ENCODE data around the gene DNAJC27. TPM values are rescaled to one million over a fixed set of nuclear protein-coding genes. Genes with fewer than 3 reads are reported as not detected.

Gene DNAJC27
- total and polyA plus RNA-seq, 9 of the 15 experiments (the other 6 are each of a cell fraction or from before 2014, with no cell fraction given), result 0.53 to 5.9 (median 3.0) TPM

DNA sequence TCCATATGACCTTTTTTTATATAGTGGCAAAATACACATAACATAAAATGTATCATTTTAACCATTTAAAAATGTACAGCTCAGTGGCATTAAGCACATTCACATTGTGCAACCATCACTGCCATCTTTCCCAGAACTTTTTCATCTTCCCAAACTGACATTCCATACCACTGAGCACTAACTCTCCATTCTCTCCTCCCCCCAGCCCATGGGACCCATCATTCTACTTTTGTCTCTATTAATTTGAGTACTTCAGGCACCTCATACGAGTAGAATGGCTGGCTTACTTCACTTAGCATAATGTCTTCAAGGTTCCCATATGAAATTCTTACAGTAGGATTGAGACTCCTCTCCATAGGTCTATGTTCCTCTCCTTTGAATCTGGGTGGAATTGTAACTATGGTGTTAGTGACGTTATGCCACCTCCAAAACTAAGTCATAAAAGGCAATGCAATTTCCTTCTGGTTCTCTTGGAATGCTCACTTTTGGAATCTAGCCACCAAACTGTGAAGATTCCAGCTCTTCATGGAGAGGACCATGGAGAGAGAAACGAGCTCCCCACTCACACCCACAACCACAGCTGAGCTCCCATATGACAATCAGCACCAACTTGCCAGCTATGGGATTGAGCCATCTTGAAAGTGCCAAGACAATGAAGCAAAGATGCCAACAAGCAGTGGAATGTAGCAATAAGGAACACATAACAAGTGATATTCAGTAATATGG, 9.8 kb upstream of the DNAJC27 start:
- Histone ChIP-seq H3K27ac (ENCODE audit: extremely low read depth, low read depth, low read length) (no peak overlapping the region), H3K4me1 (replicated peaks in 1 of 2; ENCODE audit: control insufficient read depth in 2 of 2, insufficient read depth in 2 of 2, low read length in 2 of 2) (no peaks in the 10 kb centered on the region), H2AFZ (ENCODE audit: low read depth, low read length) (no peak overlapping the region), H3K4me3 (no peak overlapping the region), H3K4me2 (ENCODE audit: insufficient read depth, low read length) (no peak overlapping the region), H3K9ac (ENCODE audit: insufficient read depth in 1 of 2, low read depth in 2 of 2, low read length in 2 of 2) (no peak overlapping the region), H3K9me3 (replicated peaks; ENCODE audit: control insufficient read depth, insufficient read depth, low read depth, low read length) (no peaks in the 10 kb centered on the region), H3K36me3 (ENCODE audit: control insufficient read depth, insufficient read depth, low read length) (no peaks in the 10 kb centered on the region), H4K20me1 (replicated peaks; ENCODE audit: control insufficient read depth, insufficient read depth, low read length) (no peaks in the 10 kb centered on the region), H3K79me2 (ENCODE audit: control insufficient read depth, insufficient read depth, low read length) (no peaks in the 10 kb centered on the region), H3K9me1 (ENCODE audit: control insufficient read depth, insufficient read depth, low read length) (no peaks in the 10 kb centered on the region), H3K27me3 (ENCODE audit: control insufficient read depth in 2 of 2, insufficient read depth in 2 of 2, low read length in 2 of 2) (peaks cover 14 to 16% of the 10 kb centered on the region in 2 experiments)
- ChIA-PET POLR2A (no interaction called here), CTCF (ENCODE audit: low intra/inter-chr PET ratio) (no interaction called here)
- 0% methylated on average over 3 of the region's 3 CpGs for WGBS (ENCODE audit: insufficient coverage, low coverage, missing lambda C conversion rate)
- ATAC-seq (no peak), FAIRE-seq (no peak), DNase-seq (ENCODE audit: extremely low read depth in 1 of 4, low spot score in 3 of 4) (no peak)
- no TSS peak for BruUV-seq (replicated peaks)
- in situ Hi-C loops (cut with MboI), result no loop called here
- intact Hi-C loops (cut with micrococcal nuclease), result no loop called here
- TF ChIP-seq FOXM1 (IDR thresholded peaks at IDR 0.05; ENCODE audit: low read depth), result no peak
- TF ChIP-seq FOXM1 (CRISPR knock-in tag; IDR thresholded peaks at IDR 0.05; ENCODE audit: low read depth), result no peak
- no peak for TF ChIP-seq RBBP5 (IDR thresholded peaks at IDR 0.05; ENCODE audit: borderline replicate concordance, insufficient read depth, low read length, poor library complexity, severe bottlenecking)
- no peak for TF ChIP-seq ZNF324 (CRISPR knock-in tag; IDR thresholded peaks at IDR 0.05)
- TF ChIP-seq ZNF3 (CRISPR knock-in tag; IDR thresholded peaks at IDR 0.05), result no peak
- TF ChIP-seq UBTF (IDR thresholded peaks at IDR 0.05; ENCODE audit: borderline replicate concordance in 1 of 2, low read depth in 2 of 2, low read length in 2 of 2), result no peak
- TF ChIP-seq ZNF639 (CRISPR knock-in tag; conservative IDR thresholded peaks at IDR 0.05 in 1 of 2, IDR thresholded peaks at IDR 0.05 in 1 of 2), result no peak
- TF ChIP-seq ZNF23 (CRISPR knock-in tag; IDR thresholded peaks at IDR 0.05), result no peak
- no peak for TF ChIP-seq FOXJ3 (CRISPR knock-in tag; IDR thresholded peaks at IDR 0.05)
- TF ChIP-seq, protein P1, sequence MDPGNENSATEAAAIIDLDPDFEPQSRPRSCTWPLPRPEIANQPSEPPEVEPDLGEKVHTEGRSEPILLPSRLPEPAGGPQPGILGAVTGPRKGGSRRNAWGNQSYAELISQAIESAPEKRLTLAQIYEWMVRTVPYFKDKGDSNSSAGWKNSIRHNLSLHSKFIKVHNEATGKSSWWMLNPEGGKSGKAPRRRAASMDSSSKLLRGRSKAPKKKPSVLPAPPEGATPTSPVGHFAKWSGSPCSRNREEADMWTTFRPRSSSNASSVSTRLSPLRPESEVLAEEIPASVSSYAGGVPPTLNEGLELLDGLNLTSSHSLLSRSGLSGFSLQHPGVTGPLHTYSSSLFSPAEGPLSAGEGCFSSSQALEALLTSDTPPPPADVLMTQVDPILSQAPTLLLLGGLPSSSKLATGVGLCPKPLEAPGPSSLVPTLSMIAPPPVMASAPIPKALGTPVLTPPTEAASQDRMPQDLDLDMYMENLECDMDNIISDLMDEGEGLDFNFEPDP (CRISPR knock-in tag; IDR thresholded peaks at IDR 0.05), result no peak
- TF ChIP-seq HNRNPH1 (optimal IDR thresholded peaks at IDR 0.05; ENCODE audit: low read depth, low read length), result no peak
- TF ChIP-seq RNF2 (IDR thresholded peaks at IDR 0.05), result no peak
- no peak for TF ChIP-seq HOXB6 (CRISPR knock-in tag; IDR thresholded peaks at IDR 0.05; ENCODE audit: borderline replicate concordance)
- no peak for TF ChIP-seq ZNF696 (CRISPR knock-in tag; conservative IDR thresholded peaks at IDR 0.05)
- no peak for TF ChIP-seq PURB (CRISPR knock-in tag; IDR thresholded peaks at IDR 0.05; ENCODE audit: low read depth)
- TF ChIP-seq, protein P2, sequence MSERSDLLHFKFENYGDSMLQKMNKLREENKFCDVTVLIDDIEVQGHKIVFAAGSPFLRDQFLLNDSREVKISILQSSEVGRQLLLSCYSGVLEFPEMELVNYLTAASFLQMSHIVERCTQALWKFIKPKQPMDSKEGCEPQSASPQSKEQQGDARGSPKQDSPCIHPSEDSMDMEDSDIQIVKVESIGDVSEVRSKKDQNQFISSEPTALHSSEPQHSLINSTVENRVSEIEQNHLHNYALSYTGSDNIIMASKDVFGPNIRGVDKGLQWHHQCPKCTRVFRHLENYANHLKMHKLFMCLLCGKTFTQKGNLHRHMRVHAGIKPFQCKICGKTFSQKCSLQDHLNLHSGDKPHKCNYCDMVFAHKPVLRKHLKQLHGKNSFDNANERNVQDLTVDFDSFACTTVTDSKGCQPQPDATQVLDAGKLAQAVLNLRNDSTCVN (CRISPR knock-in tag; IDR thresholded peaks at IDR 0.05), result no peak

All from K562 (cell line).